Spleen (tissue), 11 donors: ENCODE data around the gene FAIM2. TPM values are rescaled to one million over a fixed set of nuclear protein-coding genes. Genes with fewer than 3 reads are reported as not detected.

Experiments
- DNase-seq: peaks from one replicate; pipeline ENCODE4 v3.0.0-alpha.2; 2020
- H3K27ac ChIP-seq, 8 donors: fragments of 200-600 bp; sonication (generic) in 7 of 8; 1 replicate in 4 of 8; 2 replicates in 4 of 8; pipeline versions ENCODE4 v1.5.0 to v1.8.0; 2016 to 2021; ENCODE audit warnings: inconsistent platforms in 4 of 8, mild to moderate bottlenecking in 4 of 8, moderate library complexity in 1 of 8
- H3K27me3 ChIP-seq, 7 donors: fragments of 200-600 bp; sonication (generic) in 6 of 7; replicated peaks in 1 of 7; 1 replicate in 4 of 7; 2 replicates in 3 of 7; pipeline versions ENCODE4 v1.5.0 to v1.8.0; 2016 to 2021; ENCODE audit warnings: inconsistent platforms in 3 of 7, mild to moderate bottlenecking in 1 of 7
- H3K36me3 ChIP-seq, 6 donors: fragments of 200-600 bp; sonication (generic) in 5 of 6; 1 replicate in 4 of 6; 2 replicates in 2 of 6; pipeline versions ENCODE4 v1.5.0 to v1.8.0; 2016 to 2021; ENCODE audit warnings: inconsistent platforms in 2 of 6
- H3K4me1 ChIP-seq, 6 donors: fragments of 200-600 bp; sonication (generic) in 5 of 6; 1 replicate in 3 of 6; 2 replicates in 3 of 6; pipeline versions ENCODE4 v1.5.0 to v1.8.0; 2016 to 2021; ENCODE audit warnings: inconsistent platforms in 3 of 6
- H3K4me3 ChIP-seq, 8 donors: fragments of 200-600 bp; sonication (generic) in 7 of 8; 1 replicate in 4 of 8; 2 replicates in 4 of 8; pipeline versions ENCODE4 v1.5.0 to v1.8.0; 2016 to 2021; ENCODE audit warnings: inconsistent platforms in 4 of 8, mild to moderate bottlenecking in 4 of 8, moderate library complexity in 2 of 8
- H3K9me3 ChIP-seq, 8 donors: fragments of 200-600 bp; sonication (generic) in 7 of 8; 1 replicate in 4 of 8; 2 replicates in 4 of 8; pipeline versions ENCODE4 v1.5.0 to v1.8.0; 2016 to 2021; ENCODE audit warnings: inconsistent platforms in 4 of 8
- POLR2A ChIP-seq, 3 donors: fragments of 450-650 bp; IDR thresholded peaks; one replicate each; pipeline ENCODE4 v1.5.1; 2017; ENCODE audit warnings: antibody characterized with exemption in 3 of 3, mild to moderate bottlenecking in 1 of 3
- POLR2AphosphoS5 ChIP-seq, 3 donors: sonication (generic); formaldehyde crosslinking; IDR thresholded peaks; one replicate each; pipeline ENCODE4 v1.5.1; 2017; ENCODE audit warnings: antibody characterized with exemption in 3 of 3
- WGBS, 5 donors: extraction: QIAGEN DNeasy Blood & Tissue Kit in 3 of 5; methylation state at CpG; one replicate each; pipeline versions ENCODE4 v1.1.5 to v1.1.7; 2013 to 2018; 5-methylcytosine and 5-hydroxymethylcytosine counted together
- intact Hi-C: fragments of 100-400 bp; cut with DNase I; formaldehyde crosslinking; loops from one replicate; pipeline ENCODE4 v1.15.0; 2023; ENCODE audit warnings: low total_unique reads
- polyA plus RNA-seq, 3 donors: library from polyadenylated mRNA; stranded (reverse); fragments of 200-250 nt; gene quantifications; one replicate each; pipeline ENCODE4 v1.2.1, GENCODE V29; 2013
- total RNA-seq, 7 donors: library from RNA; depleted of rRNA in 3 of 7; stranded (reverse); fragments of >200 nt in 3 of 7; fragmentation: NEBNext Ultra II Directional in 4 of 7; extraction: Animal tissue kit (Norgen Biotek cat#: 25700) in 4 of 7; gene quantifications; one replicate each; pipeline versions ENCODE4 v1.1.0 to v1.2.1, GENCODE V29; 2016 to 2021
- TF ChIP-seq, protein P1 (sequence below), 11 experiments: fragments of 200-600 bp in 7 of 11; fragments of 450-650 bp in 4 of 11; sonication (generic) in 4 of 11; IDR thresholded peaks in 8 of 11; conservative IDR thresholded peaks in 3 of 11; 1 replicate in 7 of 11; 2 replicates in 4 of 11; pipeline versions ENCODE4 v1.4.0 to v1.8.0; 2016 to 2021; ENCODE audit warnings: antibody characterized with exemption in 11 of 11, inconsistent platforms in 4 of 11, mild to moderate bottlenecking in 1 of 11
- donor health status: healthy with polysubstance abuse.
- donor health status: DM: no; HTN: no; CAD: no; lungs with moderate emphysema.
- donor health status: DM: no; HTN: no; CAD: no.
- donor health status: Bipolar disorder and iron deficiency.
- donor health status: healthy.
- donor health status: DM: no; HTN: no; CAD: no.
- donor health status: DM: yes; HTN: yes; CAD: no.

The FAIM2 gene
- total and polyA plus RNA-seq, 10 donors, result 0.04 to 3.2 (median 0.47) TPM; not detected in 1

- 52 to 77% (median 72%) methylated on average over 15 to 16 of the region's 16 CpGs for WGBS, 5 donors
- no peaks in the 10 kb centered on the region for H3K36me3 ChIP-seq
- H3K4me1 ChIP-seq, result no peaks in the 10 kb centered on the region
- TF ChIP-seq, protein P1, sequence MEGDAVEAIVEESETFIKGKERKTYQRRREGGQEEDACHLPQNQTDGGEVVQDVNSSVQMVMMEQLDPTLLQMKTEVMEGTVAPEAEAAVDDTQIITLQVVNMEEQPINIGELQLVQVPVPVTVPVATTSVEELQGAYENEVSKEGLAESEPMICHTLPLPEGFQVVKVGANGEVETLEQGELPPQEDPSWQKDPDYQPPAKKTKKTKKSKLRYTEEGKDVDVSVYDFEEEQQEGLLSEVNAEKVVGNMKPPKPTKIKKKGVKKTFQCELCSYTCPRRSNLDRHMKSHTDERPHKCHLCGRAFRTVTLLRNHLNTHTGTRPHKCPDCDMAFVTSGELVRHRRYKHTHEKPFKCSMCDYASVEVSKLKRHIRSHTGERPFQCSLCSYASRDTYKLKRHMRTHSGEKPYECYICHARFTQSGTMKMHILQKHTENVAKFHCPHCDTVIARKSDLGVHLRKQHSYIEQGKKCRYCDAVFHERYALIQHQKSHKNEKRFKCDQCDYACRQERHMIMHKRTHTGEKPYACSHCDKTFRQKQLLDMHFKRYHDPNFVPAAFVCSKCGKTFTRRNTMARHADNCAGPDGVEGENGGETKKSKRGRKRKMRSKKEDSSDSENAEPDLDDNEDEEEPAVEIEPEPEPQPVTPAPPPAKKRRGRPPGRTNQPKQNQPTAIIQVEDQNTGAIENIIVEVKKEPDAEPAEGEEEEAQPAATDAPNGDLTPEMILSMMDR (IDR thresholded peaks at IDR 0.05 in 8 of 11, conservative IDR thresholded peaks at IDR 0.05 in 3 of 11), result no peak
- TF ChIP-seq POLR2AphosphoS5 (IDR thresholded peaks at IDR 0.05) (no peak), POLR2A (IDR thresholded peaks at IDR 0.05) (no peak)
- no peaks in the 10 kb centered on the region for H3K9me3 ChIP-seq
- H3K4me3 ChIP-seq, result no peak overlapping the region
- intact Hi-C loops, result no loop called here
- H3K27me3 ChIP-seq, result peaks cover 0 to 22% (median 0%) of the 10 kb centered on the region in 7 donors
- peak; percentile 67 for DNase-seq
- H3K27ac ChIP-seq, result no peak overlapping the region
These were observed 6.1 kb upstream of the FAIM2 start for GRCh38 chr12:49909826-49910225.

- DNase-seq, result peak; percentile 47
- peaks cover 0 to 4% (median 2%) of the 10 kb centered on the region in 6 donors for H3K4me1 ChIP-seq
- no peak overlapping the region for H3K27ac ChIP-seq
- H3K36me3 ChIP-seq, result no peaks in the 10 kb centered on the region
- H3K9me3 ChIP-seq, result no peaks in the 10 kb centered on the region
- 80 to 94% (median 87%) methylated on average over 3 to 4 of the region's 4 CpGs for WGBS, 5 donors
- no peak overlapping the region for H3K4me3 ChIP-seq
- intact Hi-C loops, result no loop called here
- H3K27me3 ChIP-seq, result peaks cover 0 to 23% (median 0%) of the 10 kb centered on the region in 7 donors
- no peak for TF ChIP-seq POLR2A (IDR thresholded peaks at IDR 0.05)
- TF ChIP-seq, protein P1 (IDR thresholded peaks at IDR 0.05 in 8 of 11, conservative IDR thresholded peaks at IDR 0.05 in 3 of 11), result no peak
- TF ChIP-seq POLR2AphosphoS5 (IDR thresholded peaks at IDR 0.05), result no peak
These were observed 5.7 kb upstream of the FAIM2 start for GRCh38 chr12:49909356-49909755.

- intact Hi-C loops, result no loop called here
- WGBS, 5 donors, result 60 to 81% (median 70%) methylated on average over 1 of the region's 1 CpG
- DNase-seq, result peak; percentile 17
These were observed 3.7 kb upstream of the FAIM2 start for GRCh38 chr12:49907352-49907751.

GRCh38 chr12:49905718-49906314 is 2.1 kb upstream of the FAIM2 start:
- H3K4me1 ChIP-seq, result peaks cover 0 to 19% (median 12%) of the 10 kb centered on the region in 6 donors
- 92 to 98% (median 95%) methylated on average over 7 of the region's 7 CpGs for WGBS, 5 donors
- DNase-seq, result peak; percentile 44

More at GRCh38 chr12:49907352-49907751, 3.7 kb upstream of the FAIM2 start:
- peaks cover 0 to 40% (median 10%) of the 10 kb centered on the region in 7 donors for H3K27me3 ChIP-seq
- no peak overlapping the region for H3K4me3 ChIP-seq
- peaks cover 0 to 19% (median 12%) of the 10 kb centered on the region in 6 donors for H3K4me1 ChIP-seq
- H3K9me3 ChIP-seq, result no peaks in the 10 kb centered on the region
- H3K27ac ChIP-seq, result no peak overlapping the region
- no peaks in the 10 kb centered on the region for H3K36me3 ChIP-seq
- TF ChIP-seq POLR2AphosphoS5 (IDR thresholded peaks at IDR 0.05) (no peak), POLR2A (IDR thresholded peaks at IDR 0.05) (no peak)
- TF ChIP-seq, protein P1 (IDR thresholded peaks at IDR 0.05 in 8 of 11, conservative IDR thresholded peaks at IDR 0.05 in 3 of 11), result no peak

More at GRCh38 chr12:49905718-49906314, 2.1 kb upstream of the FAIM2 start:
- no peak overlapping the region for H3K27ac ChIP-seq
- H3K4me3 ChIP-seq, result no peak overlapping the region
- TF ChIP-seq, protein P1 (IDR thresholded peaks at IDR 0.05 in 8 of 11, conservative IDR thresholded peaks at IDR 0.05 in 3 of 11), result no peak
- TF ChIP-seq POLR2AphosphoS5 (IDR thresholded peaks at IDR 0.05) (no peak), POLR2A (IDR thresholded peaks at IDR 0.05) (no peak)
- peaks cover 0 to 40% (median 10%) of the 10 kb centered on the region in 7 donors for H3K27me3 ChIP-seq
- H3K36me3 ChIP-seq, result no peaks in the 10 kb centered on the region
- intact Hi-C loops, result no loop called here
- no peaks in the 10 kb centered on the region for H3K9me3 ChIP-seq
